Measurements from ENCODE around the gene PACSIN2. TPM values are rescaled to one million over a fixed set of nuclear protein-coding genes. Genes with fewer than 3 reads are reported as not detected.
A peak's percentile ranks its signal among the peaks of the same experiment; 100 is the strongest.

The PACSIN2 gene
- total RNA-seq, 1 donor from 2014 or later, result 87.8 TPM

DNA sequence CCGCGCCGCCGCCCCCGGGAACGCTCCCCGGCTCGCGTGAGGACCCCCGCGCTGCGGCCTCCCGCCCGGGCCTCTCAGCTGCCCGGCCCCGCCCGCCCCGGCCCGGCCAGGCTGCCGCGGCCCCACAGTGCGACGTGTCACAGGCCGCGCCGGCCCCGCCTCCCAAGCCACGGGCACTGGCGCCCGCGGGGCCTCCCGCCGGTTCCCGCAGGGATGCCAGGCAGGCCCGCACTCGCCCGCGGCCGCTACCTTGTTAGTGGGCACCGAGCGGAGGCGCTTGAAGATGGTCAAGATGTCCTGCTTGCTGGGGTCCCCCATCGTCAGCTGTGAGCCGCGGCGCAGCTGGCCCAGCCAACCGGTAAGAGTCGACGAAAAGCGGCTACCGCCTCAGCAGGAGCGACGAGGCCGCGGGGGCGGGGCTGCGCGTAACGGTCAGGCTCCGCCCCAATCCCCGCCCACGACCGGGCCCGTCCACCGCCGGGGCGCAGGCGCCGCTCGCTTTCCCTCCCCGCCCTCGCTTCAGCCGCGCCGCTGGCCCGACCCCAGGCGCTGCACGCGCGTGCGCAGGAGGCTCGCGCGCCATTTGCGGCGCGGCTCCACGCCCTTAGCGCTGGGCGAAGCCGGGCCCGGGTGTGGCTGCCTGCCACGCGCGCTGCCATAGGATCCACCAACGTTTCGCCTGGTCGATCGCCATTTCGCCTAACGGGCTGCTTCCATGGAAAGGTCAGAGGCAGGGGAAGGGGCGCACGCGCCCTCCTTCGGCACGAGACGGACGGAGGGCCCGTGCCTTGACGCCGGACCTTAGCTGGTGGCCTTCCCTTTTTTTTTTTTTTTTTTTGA lies 157.9 kb downstream of the PACSIN2 start, which contains the start of gene ARFGAP3:
ARFGAP3 (minus strand) TSS at position 409 of the 840 bp plus-strand sequence; CDS start at position 318, 91 bp downstream.
- TF ChIP-seq CTCF (IDR thresholded peaks at IDR 0.05; ENCODE audit: insufficient read depth, low read depth, low read length) (no peak), EZH2 (IDR thresholded peaks at IDR 0.05; ENCODE audit: insufficient read depth, low read length) (no peak)
- H3K4me3 Mint-ChIP-seq (ENCODE audit: unreplicated experiment), result peak within 1 kb of the TSS; percentile 91
- H3K4me3 ChIP-seq (ENCODE audit: insufficient read depth, low read depth, low read length), result peak within 1 kb of the TSS; percentile 88
- H3K9me3 ChIP-seq (ENCODE audit: insufficient read depth, low read depth, low read length), result peaks cover 4% of the 10 kb centered on the region
- H3K27ac Mint-ChIP-seq (ENCODE audit: unreplicated experiment), result peak within 1 kb of the TSS; percentile 95
- peaks cover 8% of the 10 kb centered on the region for H3K4me1 Mint-ChIP-seq (ENCODE audit: low read depth, unreplicated experiment)
- peaks cover 7% of the 10 kb centered on the region for H3K36me3 Mint-ChIP-seq (ENCODE audit: low read depth, unreplicated experiment)
- H3K36me3 ChIP-seq (ENCODE audit: insufficient read depth, low read length), result no peaks in the 10 kb centered on the region
- peak within 1 kb of the TSS; percentile 95 for H2AFZ ChIP-seq (ENCODE audit: low read depth, low read length)
- H3K9me3 Mint-ChIP-seq (ENCODE audit: unreplicated experiment), result peaks cover 3% of the 10 kb centered on the region
- peaks cover 39% of the 10 kb centered on the region for H4K20me1 ChIP-seq (ENCODE audit: insufficient read depth, low read length)
- no peaks in the 10 kb centered on the region for H3K27me3 ChIP-seq (ENCODE audit: insufficient read depth, low read length)
- H3K4me2 ChIP-seq (ENCODE audit: low read length), result peak within 1 kb of the TSS; percentile 95
- peak within 1 kb of the TSS; percentile 97 for H3K9ac ChIP-seq (ENCODE audit: low read length)
- no peaks in the 10 kb centered on the region for H3K27me3 Mint-ChIP-seq (ENCODE audit: low read depth, unreplicated experiment)
- H3K79me2 ChIP-seq (ENCODE audit: insufficient read depth, low read length), result peaks cover 44% of the 10 kb centered on the region
- peaks cover 18% of the 10 kb centered on the region for H3K4me1 ChIP-seq (ENCODE audit: insufficient read depth, low read length)
- DNase-seq (ENCODE audit: low read depth) (peak; percentile 76), FAIRE-seq (no peak)
- peak within 1 kb of the TSS; percentile 90 for H3K27ac ChIP-seq (ENCODE audit: low read depth, low read length)

DNA sequence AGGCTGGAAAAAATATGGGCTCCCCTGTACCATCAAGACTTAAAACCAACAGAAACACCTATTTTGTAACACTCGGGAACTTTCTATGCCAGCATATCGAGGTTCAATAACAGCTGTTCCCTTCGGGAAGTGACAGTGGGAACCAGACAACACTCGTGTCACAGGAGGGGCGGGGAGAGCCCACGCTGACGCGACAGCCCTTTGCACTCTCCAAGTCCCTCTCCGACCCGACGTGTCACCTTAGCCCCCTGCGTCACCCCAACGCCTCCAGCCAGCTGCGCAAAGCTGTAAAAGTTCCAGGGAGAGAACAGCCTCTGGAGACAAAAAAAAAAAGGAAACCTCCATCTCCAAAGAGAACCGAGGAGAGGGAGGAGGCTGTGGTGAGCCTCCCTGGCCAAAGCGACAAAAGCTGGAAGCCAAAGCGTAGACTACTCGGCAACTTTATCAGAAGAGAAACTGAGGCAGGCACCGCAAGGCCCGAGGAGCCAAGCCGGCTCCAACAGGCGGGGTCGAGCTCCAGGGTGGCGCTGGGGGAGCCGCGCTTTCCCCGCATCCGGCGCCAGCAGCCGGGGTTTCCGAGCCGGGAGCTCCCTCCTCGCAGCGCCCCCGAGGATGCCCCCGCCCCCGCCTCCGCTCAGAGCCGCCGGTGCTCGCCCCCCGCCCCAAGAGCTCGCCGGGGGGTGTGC lies 158.6 kb downstream of the PACSIN2 start:
- Histone ChIP-seq H3K36me3 (ENCODE audit: insufficient read depth, low read length) (no peaks in the 10 kb centered on the region), H2AFZ (ENCODE audit: low read depth, low read length) (peak overlapping the region; percentile 50), H3K9me3 (ENCODE audit: insufficient read depth, low read depth, low read length) (peaks cover 4% of the 10 kb centered on the region), H3K79me2 (ENCODE audit: insufficient read depth, low read length) (peaks cover 52% of the 10 kb centered on the region), H4K20me1 (ENCODE audit: insufficient read depth, low read length) (peaks cover 46% of the 10 kb centered on the region), H3K9ac (ENCODE audit: low read length) (peak overlapping the region; percentile 97), H3K27ac (ENCODE audit: low read depth, low read length) (peak overlapping the region; percentile 90), H3K4me2 (ENCODE audit: low read length) (peak overlapping the region; percentile 95), H3K4me1 (ENCODE audit: insufficient read depth, low read length) (peaks cover 14% of the 10 kb centered on the region), H3K4me3 (ENCODE audit: insufficient read depth, low read depth, low read length) (peak overlapping the region; percentile 88), H3K27me3 (ENCODE audit: insufficient read depth, low read length) (no peaks in the 10 kb centered on the region)
- FAIRE-seq, result no peak
- H3K4me1 Mint-ChIP-seq (ENCODE audit: low read depth, unreplicated experiment), result peaks cover 3% of the 10 kb centered on the region
- H3K36me3 Mint-ChIP-seq (ENCODE audit: low read depth, unreplicated experiment), result peaks cover 5% of the 10 kb centered on the region
- H3K9me3 Mint-ChIP-seq (ENCODE audit: unreplicated experiment), result no peaks in the 10 kb centered on the region
- H3K27me3 Mint-ChIP-seq (ENCODE audit: low read depth, unreplicated experiment), result no peaks in the 10 kb centered on the region
- DNase-seq (ENCODE audit: low read depth), result no peak
- TF ChIP-seq CTCF (IDR thresholded peaks at IDR 0.05; ENCODE audit: insufficient read depth, low read depth, low read length), result no peak
- no peak for TF ChIP-seq EZH2 (IDR thresholded peaks at IDR 0.05; ENCODE audit: insufficient read depth, low read length)
- H3K4me3 Mint-ChIP-seq (ENCODE audit: unreplicated experiment), result peak overlapping the region; percentile 91
- peak overlapping the region; percentile 95 for H3K27ac Mint-ChIP-seq (ENCODE audit: unreplicated experiment)

All from astrocyte (in vitro differentiated cells and primary cell).